SH-SY5Y (cell line): Measurements from ENCODE around the gene PTH2.

Source experiments
- GATA2 ChIP-seq: IDR thresholded peaks from 2 replicates; pipeline ENCODE4 v1.6.1; 2011; ENCODE audit warnings: mild to moderate bottlenecking, low read depth, low read length
- GATA3 ChIP-seq: IDR thresholded peaks from 2 replicates; pipeline ENCODE4 v1.6.1; 2011; ENCODE audit warnings: low read depth, mild to moderate bottlenecking, low read length, moderate library complexity

GRCh38 chr19:49383599-49383998, 39.6 kb downstream of the PTH2 start:
- TF ChIP-seq GATA2 (no peak), GATA3 (no peak)
